NCI-H69 (cell line): ENCODE data around the gene DNMT3A.

Source experiments
- DNase-seq: peaks from one replicate; lab custom pipeline; 2025; lab: John Stamatoyannopoulos, UW

DNMT3A gene

GRCh38 chr2:25341753-25342371, at the start of gene DNMT3A:
DNMT3A (minus strand) TSS chr2:25341925; CDS start chr2:25313984, 27,941 bp downstream.
- peak; percentile 87 for DNase-seq

- DNase-seq, result no peak
Measured at GRCh38 chr2:25389161-25389560, 47.4 kb upstream of the DNMT3A start.

- DNase-seq, result no peak
Measured at GRCh38 chr2:25388491-25388890, 46.8 kb upstream of the DNMT3A start.

- DNase-seq, result no peak
Measured at GRCh38 chr2:25387876-25388449, 46.2 kb upstream of the DNMT3A start.

GRCh38 chr2:25386971-25387875, 45.5 kb upstream of the DNMT3A start:
- no peak for DNase-seq

GRCh38 chr2:25385910-25386309, 44.2 kb upstream of the DNMT3A start:
- DNase-seq, result no peak

- no peak for DNase-seq
Measured at GRCh38 chr2:25383806-25384205, 42.1 kb upstream of the DNMT3A start.

GRCh38 chr2:25381502-25381901, 39.8 kb upstream of the DNMT3A start:
- DNase-seq, result no peak

- no peak for DNase-seq
Measured at GRCh38 chr2:25380586-25381375, 39.1 kb upstream of the DNMT3A start.

GRCh38 chr2:25380023-25380422, 38.3 kb upstream of the DNMT3A start:
- DNase-seq, result no peak

- DNase-seq, result no peak
Measured at GRCh38 chr2:25379535-25379934, 37.8 kb upstream of the DNMT3A start.

GRCh38 chr2:25378731-25379490, 37.2 kb upstream of the DNMT3A start:
- no peak for DNase-seq

GRCh38 chr2:25377822-25378421, 36.2 kb upstream of the DNMT3A start:
- no peak for DNase-seq

- DNase-seq, result peak; percentile 92
Measured at GRCh38 chr2:25376750-25377621, 35.3 kb upstream of the DNMT3A start.

GRCh38 chr2:25375989-25376545, 34.3 kb upstream of the DNMT3A start:
- no peak for DNase-seq

- no peak for DNase-seq
Measured at GRCh38 chr2:25375371-25375988, 33.8 kb upstream of the DNMT3A start.

- DNase-seq, result no peak
Measured at GRCh38 chr2:25374827-25375226, 33.1 kb upstream of the DNMT3A start.

GRCh38 chr2:25374411-25374810, 32.7 kb upstream of the DNMT3A start:
- no peak for DNase-seq

- peak; percentile 90 for DNase-seq
Measured at GRCh38 chr2:25373269-25373981, 31.7 kb upstream of the DNMT3A start.
